WTC11 (cell line): ENCODE data around the gene WDR36.

Experiments used
- SOX15 ChIP-seq: fragments of 250-450 bp; sonication (Bioruptor Pico); IDR thresholded peaks from 2 replicates; pipeline ENCODE4 v1.9.0; 2021; ENCODE audit warnings: mild to moderate bottlenecking
- STAT6 ChIP-seq: sonication (generic); formaldehyde crosslinking; conservative IDR thresholded peaks from 2 replicates; pipeline ENCODE4 v1.8.1; 2023; ENCODE audit warnings: mild to moderate bottlenecking, low read depth, missing genetic modification reagents, moderate library complexity
- TP53 ChIP-seq: sonication (generic); formaldehyde crosslinking; IDR thresholded peaks from 2 replicates; pipeline ENCODE4 v1.8.1; 2023; ENCODE audit warnings: mild to moderate bottlenecking, missing genetic modification reagents
- USF2 ChIP-seq: sonication (generic); formaldehyde crosslinking; IDR thresholded peaks from 2 replicates; pipeline ENCODE4 v1.8.1; 2023; ENCODE audit warnings: mild to moderate bottlenecking, missing genetic modification reagents, moderate library complexity
- ZSCAN18 ChIP-seq: fragments of 250-450 bp; sonication (Bioruptor Pico); IDR thresholded peaks from 2 replicates; pipeline ENCODE4 v2.1.2; 2022; ENCODE audit warnings: mild to moderate bottlenecking, moderate library complexity
- TF ChIP-seq, protein P1 (sequence below): fragments of 200-600 bp; IDR thresholded peaks from 2 replicates; pipeline ENCODE4 v1.8.0; 2022; ENCODE audit warnings: antibody characterized with exemption

DNA sequence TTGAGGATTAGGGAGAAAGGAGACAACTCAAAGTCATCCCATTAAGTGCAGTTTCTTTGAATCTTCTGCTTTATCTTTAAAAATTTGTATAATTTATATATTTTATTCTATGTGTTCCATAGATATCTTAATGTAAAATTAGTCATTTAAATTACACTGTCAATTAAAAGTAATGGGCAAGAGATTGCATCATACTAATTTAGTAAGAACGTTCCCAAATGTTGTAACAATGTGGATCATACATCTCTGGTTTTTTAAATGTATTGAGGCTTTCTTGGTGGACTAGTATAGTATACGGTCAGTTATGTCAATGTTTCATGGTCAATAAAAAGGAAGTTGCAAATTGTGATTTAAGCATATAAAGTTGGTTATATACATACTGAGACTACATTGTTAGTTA is 14.5 kb upstream of the WDR36 start:
- TF ChIP-seq USF2 (CRISPR knock-in tag) (no peak), TP53 (CRISPR knock-in tag) (no peak), SOX15 (no peak), ZSCAN18 (no peak), STAT6 (CRISPR knock-in tag) (no peak)
- TF ChIP-seq, protein P1, sequence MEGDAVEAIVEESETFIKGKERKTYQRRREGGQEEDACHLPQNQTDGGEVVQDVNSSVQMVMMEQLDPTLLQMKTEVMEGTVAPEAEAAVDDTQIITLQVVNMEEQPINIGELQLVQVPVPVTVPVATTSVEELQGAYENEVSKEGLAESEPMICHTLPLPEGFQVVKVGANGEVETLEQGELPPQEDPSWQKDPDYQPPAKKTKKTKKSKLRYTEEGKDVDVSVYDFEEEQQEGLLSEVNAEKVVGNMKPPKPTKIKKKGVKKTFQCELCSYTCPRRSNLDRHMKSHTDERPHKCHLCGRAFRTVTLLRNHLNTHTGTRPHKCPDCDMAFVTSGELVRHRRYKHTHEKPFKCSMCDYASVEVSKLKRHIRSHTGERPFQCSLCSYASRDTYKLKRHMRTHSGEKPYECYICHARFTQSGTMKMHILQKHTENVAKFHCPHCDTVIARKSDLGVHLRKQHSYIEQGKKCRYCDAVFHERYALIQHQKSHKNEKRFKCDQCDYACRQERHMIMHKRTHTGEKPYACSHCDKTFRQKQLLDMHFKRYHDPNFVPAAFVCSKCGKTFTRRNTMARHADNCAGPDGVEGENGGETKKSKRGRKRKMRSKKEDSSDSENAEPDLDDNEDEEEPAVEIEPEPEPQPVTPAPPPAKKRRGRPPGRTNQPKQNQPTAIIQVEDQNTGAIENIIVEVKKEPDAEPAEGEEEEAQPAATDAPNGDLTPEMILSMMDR, result no peak
